T-helper 1 cell treated with Interleukin-12 subunit alpha and Interleukin-12 subunit beta and Interleukin-4 antibody, amounts not matched to agents 30 ng/mL and 1 ng/mL, for 36 hours (primary cell): Measurements from ENCODE around the gene TTLL3. TPM values are rescaled to one million over a fixed set of nuclear protein-coding genes. Genes with fewer than 3 reads are reported as not detected.
"Not testable (repeated sequence)": the region's sequence is repeated elsewhere in the genome, so short reads cannot be mapped to it uniquely, and the experiment has no call there.

Experiments
- intact Hi-C: fragments of 100-400 bp; cut with micrococcal nuclease; formaldehyde crosslinking; loops from one replicate; pipeline ENCODE4 v1.15.1; 2024
- total RNA-seq: library from RNA; stranded (reverse); gene quantifications from 2 replicates; pipeline ENCODE4 v1.2.3, GENCODE V29; 2022

Gene TTLL3
- total RNA-seq, 1 donor from 2014 or later: 46.7 TPM

DNA sequence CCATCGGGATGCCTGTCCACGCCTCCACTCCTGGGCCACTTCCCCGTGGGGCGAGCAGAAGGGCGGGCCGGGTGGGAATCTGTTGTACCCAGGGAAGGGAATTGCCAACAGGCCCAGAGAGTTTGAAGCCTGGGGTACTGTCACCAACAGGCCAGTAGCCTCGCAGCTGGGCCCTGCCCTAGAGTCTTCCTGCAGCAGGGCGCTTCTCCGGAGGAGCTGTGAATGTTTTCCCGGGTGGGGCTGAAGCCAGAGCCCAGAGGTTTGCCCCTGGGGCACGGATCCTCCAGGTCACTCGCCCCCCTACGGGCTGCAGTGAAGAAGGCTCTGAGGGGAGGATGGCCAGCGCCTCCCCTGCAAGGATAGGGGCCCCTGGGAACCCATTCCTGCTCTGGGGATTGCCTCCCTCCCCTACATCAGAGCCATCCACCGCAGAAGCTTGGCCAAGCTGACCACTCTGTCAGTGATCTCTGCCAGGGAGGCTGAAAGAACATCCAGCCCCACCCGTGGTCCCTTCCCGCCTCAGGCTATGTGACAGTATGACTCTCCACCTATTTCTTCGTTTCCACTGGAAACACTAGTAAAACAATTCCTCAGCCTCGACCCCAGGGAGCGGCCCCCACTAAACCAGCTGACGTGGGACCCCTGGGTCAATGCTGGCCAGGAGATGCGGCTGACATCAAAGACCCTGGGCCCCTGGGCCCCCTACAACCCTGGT is 53.2 kb downstream of the TTLL3 start:
- intact Hi-C loops: no loop called here

DNA sequence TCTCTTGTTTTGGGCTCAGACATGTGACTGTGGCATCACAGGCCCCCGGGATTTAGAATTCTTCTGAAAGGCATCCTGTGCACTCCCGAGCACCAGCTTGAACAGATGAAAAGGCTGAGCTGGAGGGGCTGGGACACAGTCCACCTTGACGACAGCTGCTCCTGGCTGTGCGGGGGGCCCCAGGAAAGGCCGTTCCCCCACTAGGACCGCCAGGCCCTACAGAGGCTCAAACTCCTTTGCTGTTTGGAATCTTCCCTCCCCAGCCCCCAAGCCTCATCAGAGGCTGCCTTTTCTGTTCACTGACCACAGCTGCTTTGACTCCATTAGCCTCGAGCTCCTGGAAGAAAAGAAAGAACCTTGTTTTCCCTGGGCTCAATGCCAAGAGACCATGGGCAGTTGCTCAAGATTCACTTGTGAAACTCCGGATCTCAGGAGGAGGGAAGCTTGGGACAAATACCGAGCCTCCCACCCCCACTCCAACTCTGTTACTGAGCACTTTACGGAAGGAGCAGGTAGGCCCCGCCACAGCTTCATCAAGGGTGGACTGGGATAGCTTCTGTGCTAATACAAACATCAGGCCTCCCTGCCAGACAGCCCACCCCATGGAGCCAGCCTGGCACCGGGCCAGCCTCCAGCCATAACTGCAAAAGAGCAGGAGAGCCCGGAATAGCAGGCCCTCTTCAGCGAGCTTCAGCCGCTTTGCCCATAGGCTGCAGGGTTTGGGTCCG is 54.3 kb downstream of the TTLL3 start:
- intact Hi-C loops: no loop called here

DNA sequence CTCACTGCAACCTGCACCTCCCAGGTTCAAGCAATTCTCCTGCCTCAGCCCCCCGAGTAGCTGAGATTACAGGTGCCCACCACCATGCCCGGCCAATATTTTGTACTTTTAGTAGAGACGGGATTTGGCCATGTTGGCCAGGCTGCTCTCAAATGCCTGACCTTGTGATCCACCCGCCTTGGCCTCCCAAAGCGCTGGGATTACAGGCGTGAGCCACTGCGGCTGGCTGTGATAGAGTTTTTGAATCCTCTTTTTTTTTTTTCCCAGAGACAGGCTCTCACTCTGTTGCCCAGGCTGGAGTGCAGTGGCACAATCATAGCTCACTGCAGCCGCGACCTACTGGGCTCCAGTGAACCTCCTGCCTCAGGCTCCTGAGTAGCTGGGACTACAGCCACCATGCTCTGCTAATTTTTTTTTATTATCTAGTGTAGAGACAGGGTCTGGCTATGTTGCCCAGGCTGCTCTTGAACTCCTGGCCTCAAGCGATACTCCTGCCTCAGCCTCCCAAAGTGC is 55.1 kb downstream of the TTLL3 start:
- intact Hi-C loops: not testable (repeated sequence)

- intact Hi-C loops: no loop called here
Measured at GRCh38 chr3:9866639-9867038, 56.6 kb downstream of the TTLL3 start.

GRCh38 chr3:9867106-9867505 is 57.0 kb downstream of the TTLL3 start:
- intact Hi-C loops: no loop called here

DNA sequence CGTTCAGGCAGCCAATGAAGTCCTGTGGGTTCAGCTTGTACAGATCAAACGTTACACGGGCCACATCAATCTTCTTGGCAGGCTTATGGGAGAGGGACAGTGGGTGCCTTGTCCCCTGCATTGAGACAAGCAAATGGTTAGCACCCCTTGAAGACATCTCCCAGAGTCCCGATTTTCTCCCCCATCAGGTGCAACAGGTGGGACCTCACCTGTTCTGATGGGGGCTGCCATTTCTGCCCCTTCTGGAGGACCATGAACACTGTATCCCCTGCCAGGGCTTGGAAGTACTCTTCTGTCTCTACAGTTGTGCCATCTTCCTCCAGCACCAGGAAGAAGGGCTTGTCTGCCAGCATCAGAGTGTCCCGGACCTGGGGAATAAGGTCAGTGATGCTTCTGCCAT is 59.9 kb downstream of the TTLL3 start:
- intact Hi-C loops: no loop called here

DNA sequence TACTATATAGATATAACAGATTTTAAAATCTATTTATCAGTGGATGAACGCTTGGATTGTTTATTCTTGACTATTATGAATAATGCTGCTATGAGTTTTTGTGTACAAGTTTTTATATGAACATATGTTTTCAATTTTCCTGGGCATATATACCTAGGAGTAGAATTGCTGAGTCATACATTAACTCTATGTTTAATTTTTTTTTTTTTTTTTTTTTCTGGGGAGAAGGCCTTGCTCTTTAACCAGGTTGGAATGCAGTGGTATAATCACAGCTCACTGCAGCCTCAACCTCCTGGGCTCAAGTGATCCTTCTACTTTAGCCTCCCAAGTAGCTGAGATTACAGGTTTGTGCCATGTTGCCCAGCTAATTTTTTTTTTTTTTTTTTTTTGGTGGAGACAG is 60.9 kb downstream of the TTLL3 start:
- intact Hi-C loops: no loop called here

GRCh38 chr3:9872067-9872466 is 62.0 kb downstream of the TTLL3 start:
- intact Hi-C loops: not testable (repeated sequence)

DNA sequence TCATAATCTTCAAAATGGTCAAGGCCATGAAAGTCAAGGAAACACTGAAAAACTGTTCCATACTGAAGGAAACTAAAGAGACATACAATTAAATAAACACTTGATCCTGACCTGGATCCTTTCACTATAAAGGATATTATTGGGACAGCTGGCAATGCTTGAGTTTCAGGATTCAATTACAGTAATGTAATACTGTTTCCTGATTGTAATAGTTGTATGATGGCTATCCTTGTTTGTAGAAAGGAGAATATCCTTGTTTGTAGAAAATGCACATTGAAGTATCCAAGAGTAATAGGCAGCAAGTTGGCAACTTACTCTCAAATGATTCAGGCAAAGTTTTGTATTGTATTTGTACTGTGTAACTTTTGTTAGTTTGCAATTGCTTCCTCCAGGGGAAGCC is 65.4 kb downstream of the TTLL3 start:
- intact Hi-C loops: no loop called here

- intact Hi-C loops: not testable (repeated sequence)
Measured at GRCh38 chr3:9876255-9876654, 66.2 kb downstream of the TTLL3 start.

DNA sequence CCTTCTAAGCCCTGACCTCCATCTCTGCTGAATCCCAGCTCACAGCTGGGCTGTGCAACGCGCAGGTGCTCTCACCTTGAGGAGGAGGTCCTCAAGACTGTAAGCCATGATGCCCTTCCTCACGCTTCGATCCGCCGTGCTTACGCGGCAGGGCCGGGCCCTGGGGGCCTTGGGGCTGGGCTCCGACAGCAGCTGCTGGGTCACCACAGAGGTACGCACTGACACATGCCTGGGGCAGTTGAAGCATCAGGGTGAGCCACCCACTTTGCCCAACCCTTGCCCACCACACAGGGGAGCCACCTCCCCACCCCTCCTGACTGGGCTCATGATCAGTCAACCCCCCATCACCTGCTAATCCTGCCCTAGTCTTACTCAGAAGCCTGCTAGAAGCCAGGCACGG is 66.9 kb downstream of the TTLL3 start:
- intact Hi-C loops: no loop called here

DNA sequence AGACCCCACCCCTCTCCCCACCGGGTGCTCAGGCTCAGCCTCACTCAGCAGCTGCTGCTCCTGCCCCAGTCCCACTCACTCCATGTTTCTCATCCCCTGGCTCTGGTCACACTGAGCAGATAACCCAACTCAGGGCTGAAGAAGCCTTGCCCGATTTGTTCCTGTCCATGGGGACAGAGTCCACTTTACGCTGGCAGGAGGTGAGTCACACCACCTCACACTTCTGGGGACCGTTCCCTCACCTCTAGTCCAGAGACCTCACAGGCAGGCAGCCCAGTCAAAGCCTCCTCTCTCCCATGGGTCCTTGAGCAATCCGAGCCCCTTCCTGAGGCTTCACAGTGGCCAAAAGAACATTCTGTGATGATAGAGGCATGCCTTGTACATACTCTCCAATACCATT is 68.6 kb downstream of the TTLL3 start:
- intact Hi-C loops: no loop called here

GRCh38 chr3:9879830-9880549 is 69.9 kb downstream of the TTLL3 start, which contains the start of gene CIDEC:
CIDEC (minus strand) TSS chr3:9880253; CDS start chr3:9878486, 1,767 bp downstream.
- intact Hi-C loops: no loop called here

DNA sequence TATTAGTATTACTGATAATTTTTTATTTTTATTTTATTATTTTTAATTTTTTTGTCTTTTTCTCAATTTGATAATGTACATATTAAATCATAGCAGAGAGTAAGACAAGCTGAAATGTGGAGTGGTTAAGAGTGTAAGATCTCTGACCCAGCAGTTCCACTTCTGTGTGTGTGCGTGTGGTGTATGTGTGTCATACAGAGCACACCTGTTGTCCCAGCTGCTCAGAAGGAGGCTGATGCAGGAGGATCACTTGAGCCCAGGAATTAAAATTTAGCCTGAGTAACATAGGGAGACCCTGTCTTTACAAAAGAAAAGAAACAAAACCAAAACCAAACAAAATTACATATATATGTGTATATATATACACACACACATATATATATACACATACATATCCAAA is 71.4 kb downstream of the TTLL3 start:
- intact Hi-C loops: no loop called here

- intact Hi-C loops: no loop called here
Measured at GRCh38 chr3:9883706-9884554, 73.9 kb downstream of the TTLL3 start.

DNA sequence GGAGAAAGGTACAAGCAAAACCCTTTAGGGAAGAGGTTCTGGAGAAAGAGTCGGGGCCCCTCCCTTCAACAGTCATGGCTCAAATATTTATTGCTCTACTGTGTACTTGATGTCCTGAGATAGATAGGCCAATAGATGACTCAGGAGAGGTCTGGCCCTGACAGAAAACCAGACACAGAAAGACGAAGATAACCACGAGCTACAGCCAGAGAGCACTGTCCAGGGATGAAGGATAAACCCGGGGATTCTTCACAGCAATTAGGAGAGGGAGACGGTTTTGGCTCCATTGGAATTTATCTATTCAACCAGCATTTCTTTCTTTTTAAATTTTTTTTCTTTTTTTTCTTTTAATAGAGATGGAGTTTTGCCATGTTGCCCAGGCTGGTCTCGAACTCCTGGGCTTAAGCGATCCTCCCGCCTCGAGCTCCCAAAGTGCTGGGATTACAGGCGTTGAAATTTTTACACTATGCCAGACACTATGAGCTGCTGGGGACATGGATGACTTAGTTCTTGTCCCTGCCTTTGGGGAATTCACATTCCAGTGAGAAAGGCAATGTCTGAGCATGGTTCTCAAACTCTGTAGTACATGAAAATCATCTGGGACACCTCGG is 74.6 kb downstream of the TTLL3 start:
- intact Hi-C loops: no loop called here
